ENCODE data around the gene ATP8A1. TPM values are rescaled to one million over a fixed set of nuclear protein-coding genes. Genes with fewer than 3 reads are reported as not detected.

The ATP8A1 gene
- total RNA-seq, 4 donors from 2014 or later, result 10.5 to 37.0 (median 16.4) TPM

DNA sequence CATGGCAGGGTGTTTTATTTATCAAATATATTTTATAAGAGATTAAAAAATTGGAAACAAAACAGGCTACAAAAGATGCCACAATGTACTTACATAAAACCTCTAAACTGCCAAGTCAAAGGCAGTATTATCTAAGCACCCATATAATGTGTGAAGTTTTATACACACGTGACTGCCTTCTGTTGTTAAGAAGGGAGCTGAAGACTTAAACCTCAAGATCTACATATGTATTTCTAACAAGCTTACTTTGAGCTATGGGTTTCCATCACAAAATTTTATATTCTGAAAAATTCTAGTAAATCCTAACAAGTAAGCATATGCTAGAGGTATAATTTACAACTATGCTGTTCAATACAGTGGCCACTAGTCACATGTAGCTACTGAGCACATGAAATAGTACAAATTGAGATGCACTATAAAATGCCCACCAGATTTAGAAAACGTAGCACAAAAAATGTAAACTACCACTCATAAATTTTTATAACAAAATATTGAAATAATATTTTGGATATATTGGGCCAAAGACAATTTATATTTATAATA is 9.8 kb downstream of the ATP8A1 start:
- no peak for ATAC-seq (ENCODE audit: low FRiP score)
- no peak for DNase-seq (ENCODE audit: low spot score)
- TF ChIP-seq, protein P1, sequence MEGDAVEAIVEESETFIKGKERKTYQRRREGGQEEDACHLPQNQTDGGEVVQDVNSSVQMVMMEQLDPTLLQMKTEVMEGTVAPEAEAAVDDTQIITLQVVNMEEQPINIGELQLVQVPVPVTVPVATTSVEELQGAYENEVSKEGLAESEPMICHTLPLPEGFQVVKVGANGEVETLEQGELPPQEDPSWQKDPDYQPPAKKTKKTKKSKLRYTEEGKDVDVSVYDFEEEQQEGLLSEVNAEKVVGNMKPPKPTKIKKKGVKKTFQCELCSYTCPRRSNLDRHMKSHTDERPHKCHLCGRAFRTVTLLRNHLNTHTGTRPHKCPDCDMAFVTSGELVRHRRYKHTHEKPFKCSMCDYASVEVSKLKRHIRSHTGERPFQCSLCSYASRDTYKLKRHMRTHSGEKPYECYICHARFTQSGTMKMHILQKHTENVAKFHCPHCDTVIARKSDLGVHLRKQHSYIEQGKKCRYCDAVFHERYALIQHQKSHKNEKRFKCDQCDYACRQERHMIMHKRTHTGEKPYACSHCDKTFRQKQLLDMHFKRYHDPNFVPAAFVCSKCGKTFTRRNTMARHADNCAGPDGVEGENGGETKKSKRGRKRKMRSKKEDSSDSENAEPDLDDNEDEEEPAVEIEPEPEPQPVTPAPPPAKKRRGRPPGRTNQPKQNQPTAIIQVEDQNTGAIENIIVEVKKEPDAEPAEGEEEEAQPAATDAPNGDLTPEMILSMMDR (IDR thresholded peaks at IDR 0.05), result no peak

DNA sequence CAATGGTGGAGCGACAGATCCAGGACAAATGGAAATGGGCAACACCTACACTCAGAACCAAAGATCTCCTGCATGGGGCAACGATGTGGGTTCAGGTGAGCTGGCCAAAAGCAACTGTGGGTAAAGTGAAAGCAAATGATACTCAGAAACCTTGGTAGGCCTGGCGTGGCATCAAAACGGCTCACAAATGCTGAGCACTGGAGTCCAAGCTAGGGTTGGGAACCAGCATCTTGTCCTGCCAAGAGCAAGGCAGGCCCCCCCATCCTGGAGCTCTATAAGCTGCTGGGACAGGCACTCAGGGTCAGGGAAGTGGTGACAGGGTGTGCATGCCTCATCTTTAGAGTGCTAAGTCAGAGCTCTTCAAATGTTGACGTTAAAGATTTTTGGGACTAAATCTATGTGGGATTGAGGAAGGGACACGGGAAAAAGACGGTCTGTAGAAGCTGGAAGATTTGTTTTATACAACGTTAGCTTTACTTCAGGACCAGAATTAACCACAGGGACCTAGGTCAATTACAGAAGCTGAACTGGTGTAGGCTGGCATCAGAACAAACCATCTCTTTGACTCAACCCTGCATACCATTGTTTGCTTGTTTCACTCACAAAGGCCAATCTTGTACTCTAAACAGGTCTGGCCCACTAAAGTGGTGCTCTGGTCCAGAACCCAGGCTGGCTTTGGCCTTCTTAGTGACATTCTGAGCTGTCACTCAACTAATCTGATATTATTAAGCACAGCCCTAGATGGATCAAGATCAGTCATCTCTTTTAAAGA is 10.7 kb downstream of the ATP8A1 start:
- DNase-seq (ENCODE audit: low spot score), result no peak
- TF ChIP-seq, protein P1 (IDR thresholded peaks at IDR 0.05), result no peak
- ATAC-seq (ENCODE audit: low FRiP score), result no peak

DNA sequence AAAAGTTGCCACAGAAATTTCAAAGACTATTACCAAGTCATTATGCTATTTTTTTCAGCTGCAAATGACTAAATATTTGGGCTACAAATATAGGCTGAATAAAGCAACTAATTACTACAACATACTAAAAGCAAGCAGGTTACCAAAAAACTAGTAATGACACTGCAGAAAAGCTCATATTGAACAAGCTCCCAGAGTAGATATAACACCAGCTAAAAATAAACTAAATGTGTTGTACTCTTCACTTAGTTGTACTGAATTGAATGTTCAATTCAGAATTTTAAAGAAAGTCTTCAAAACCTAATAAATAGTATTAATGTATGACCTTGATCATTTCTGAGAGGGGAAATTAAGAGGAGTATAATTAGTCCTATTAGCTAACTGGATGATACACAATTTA is 12.0 kb downstream of the ATP8A1 start:
- ATAC-seq (ENCODE audit: low FRiP score) (no peak), DNase-seq (ENCODE audit: low spot score) (no peak)
- TF ChIP-seq, protein P1 (IDR thresholded peaks at IDR 0.05), result no peak

DNA sequence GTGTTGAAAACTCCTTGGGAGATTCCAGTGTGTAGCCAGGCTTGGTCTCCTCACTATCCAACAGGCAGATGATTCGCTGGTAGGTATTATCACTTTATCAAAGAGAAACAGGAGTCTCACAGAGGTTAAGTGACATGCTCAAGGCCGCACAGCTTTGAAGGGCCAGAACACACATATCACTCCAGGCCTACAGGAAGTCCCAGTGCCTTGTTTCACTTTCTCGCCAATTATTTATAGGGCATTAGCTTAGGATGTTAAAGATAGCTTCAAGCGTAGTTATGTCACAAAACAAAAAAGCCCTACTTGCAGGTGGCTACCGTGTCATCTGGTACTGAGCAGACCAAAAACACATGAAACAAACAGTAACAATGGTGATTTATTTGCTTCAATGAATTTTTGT is 13.2 kb downstream of the ATP8A1 start:
- TF ChIP-seq, protein P1 (IDR thresholded peaks at IDR 0.05), result no peak
- DNase-seq (ENCODE audit: low spot score), result no peak
- no peak for ATAC-seq (ENCODE audit: low FRiP score)

DNA sequence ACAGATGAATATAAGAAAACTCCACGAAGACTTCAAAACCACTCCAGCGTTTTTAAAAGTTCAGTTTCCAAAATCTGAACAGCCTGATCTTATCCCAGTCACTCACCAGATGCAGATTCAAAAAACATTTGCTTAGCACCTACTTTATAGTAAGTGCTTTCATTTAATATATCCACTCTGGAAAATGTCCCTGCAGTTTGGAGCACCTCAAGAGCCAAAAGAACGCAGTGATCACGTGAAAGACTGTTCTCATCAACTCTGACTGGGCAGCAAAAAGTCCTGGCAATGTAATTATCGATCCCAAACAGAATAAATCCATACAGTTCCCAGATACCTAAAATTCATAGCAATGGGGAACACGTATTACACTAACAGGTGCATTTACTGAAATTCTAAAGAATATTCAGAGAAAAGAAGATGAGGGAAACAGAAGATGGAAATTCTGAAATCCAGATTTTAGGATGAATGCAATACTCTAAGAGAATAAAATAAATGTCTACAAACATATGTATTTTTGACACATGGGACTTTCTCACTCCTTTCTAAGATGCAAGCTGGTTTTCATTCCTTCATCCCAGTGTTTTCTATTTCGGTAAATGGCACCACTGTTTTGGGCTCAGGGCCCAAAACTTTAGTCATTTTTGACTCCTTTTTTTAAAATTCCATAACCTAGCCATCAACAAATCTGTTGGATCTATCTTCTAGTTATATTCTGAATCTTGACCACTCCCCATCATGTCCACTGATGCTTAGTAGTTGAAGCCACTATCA is 13.9 kb downstream of the ATP8A1 start:
- DNase-seq (ENCODE audit: low spot score) (no peak), ATAC-seq (ENCODE audit: low FRiP score) (no peak)
- TF ChIP-seq, protein P1 (IDR thresholded peaks at IDR 0.05), result no peak

DNA sequence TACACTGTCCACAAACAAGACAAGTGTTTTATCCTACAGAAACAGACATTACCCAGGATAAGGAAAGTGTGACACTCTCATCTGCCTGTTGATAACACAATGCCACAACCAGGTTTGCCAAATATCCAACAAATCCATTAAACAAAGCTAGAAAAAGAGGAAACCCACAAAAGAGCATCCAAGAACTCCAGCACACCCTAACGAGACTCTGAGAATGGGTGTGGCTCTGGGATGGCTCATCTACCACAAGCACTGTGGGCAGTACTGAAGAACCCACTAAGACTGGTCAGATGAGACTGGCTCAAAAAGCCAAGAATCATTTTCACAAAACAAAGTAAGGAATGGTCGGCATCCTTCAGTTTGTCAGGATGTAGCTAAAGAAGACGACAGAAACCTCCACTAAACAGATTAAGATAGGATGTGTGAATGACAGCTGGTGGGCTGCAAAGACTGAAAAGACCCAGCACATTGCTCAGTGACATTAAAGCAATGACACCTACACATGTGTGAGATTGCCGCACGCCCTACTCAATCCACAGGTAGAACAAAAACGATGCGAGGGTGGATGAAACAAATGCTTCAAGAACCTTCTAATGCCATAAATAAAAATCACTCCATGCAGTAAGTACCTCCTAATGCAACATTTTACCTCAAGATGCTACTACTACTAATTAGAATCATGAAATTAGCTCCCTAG is 14.7 kb downstream of the ATP8A1 start:
- TF ChIP-seq, protein P1 (IDR thresholded peaks at IDR 0.05), result no peak
- DNase-seq (ENCODE audit: low spot score), result no peak
- no peak for ATAC-seq (ENCODE audit: low FRiP score)
